ENCODE results near the gene LGALS8.

- no peak for TF ChIP-seq CTCF (IDR thresholded peaks at IDR 0.05)
- no peak for TF ChIP-seq EZH2 (IDR thresholded peaks at IDR 0.05; ENCODE audit: borderline replicate concordance, insufficient read depth, low read depth, low read length, poor library complexity, severe bottlenecking)
Observed at GRCh38 chr1:236486356-236487002, 37.3 kb upstream of the LGALS8 start.
